Lower leg skin (tissue), 4 donors: ENCODE results near the gene KCTD19. TPM values are rescaled to one million over a fixed set of nuclear protein-coding genes. Genes with fewer than 3 reads are reported as not detected.

Experiments used
- DNase-seq, 2 donors: peaks; one replicate each; pipeline ENCODE4 v3.0.0-alpha.2; 2019; ENCODE audit warnings: low spot score in 2 of 2
- H3K4me3 ChIP-seq: fragments of 200-600 bp; sonication (generic); 2 replicates; pipeline ENCODE4 v1.5.1; 2017; ENCODE audit warnings: mild to moderate bottlenecking, low read depth; ENCODE audit not compliant: poor library complexity, severe bottlenecking
- CTCF ChIP-seq, 3 donors: fragments of 450-650 bp; IDR thresholded peaks; one replicate each; pipeline ENCODE4 v1.5.1; 2016; ENCODE audit warnings: antibody characterized with exemption in 3 of 3, mild to moderate bottlenecking in 3 of 3, moderate library complexity in 2 of 3
- POLR2A ChIP-seq, 2 donors: fragments of 450-650 bp; IDR thresholded peaks; one replicate each; pipeline ENCODE4 v1.6.1; 2016 to 2017; ENCODE audit warnings: antibody characterized with exemption in 2 of 2, mild to moderate bottlenecking in 1 of 2, moderate library complexity in 1 of 2
- WGBS, 2 donors: methylation state at CpG; one replicate each; pipeline ENCODE4 v1.1.5; 2018; 5-methylcytosine and 5-hydroxymethylcytosine counted together
- intact Hi-C: fragments of 100-400 bp; cut with DNase I; formaldehyde crosslinking; loops from one replicate; pipeline ENCODE4 v1.15.0; 2023; ENCODE audit warnings: low total_unique reads
- total RNA-seq, 4 donors: library from RNA; depleted of rRNA; stranded (reverse); fragments of >200 nt; gene quantifications; one replicate each; pipeline ENCODE4 v1.1.0, GENCODE V29; 2016

The KCTD19 gene
- total RNA-seq, 4 donors from 2014 or later, result 0.11 to 0.32 TPM; not detected in 2

GRCh38 chr16:67246081-67246755, 80.3 kb downstream of the KCTD19 start:
- H3K4me3 ChIP-seq, result peak overlapping the region; percentile 44
- DNase-seq, result peak; percentile 53 to 95
- intact Hi-C loops, result no loop called here
- WGBS, 2 donors, result 1% methylated on average over 32 to 48 of the region's 48 CpGs
- TF ChIP-seq CTCF (IDR thresholded peaks at IDR 0.05) (peak in 1 of 3 donors; percentile 33), POLR2A (IDR thresholded peaks at IDR 0.05) (no peak)

DNA sequence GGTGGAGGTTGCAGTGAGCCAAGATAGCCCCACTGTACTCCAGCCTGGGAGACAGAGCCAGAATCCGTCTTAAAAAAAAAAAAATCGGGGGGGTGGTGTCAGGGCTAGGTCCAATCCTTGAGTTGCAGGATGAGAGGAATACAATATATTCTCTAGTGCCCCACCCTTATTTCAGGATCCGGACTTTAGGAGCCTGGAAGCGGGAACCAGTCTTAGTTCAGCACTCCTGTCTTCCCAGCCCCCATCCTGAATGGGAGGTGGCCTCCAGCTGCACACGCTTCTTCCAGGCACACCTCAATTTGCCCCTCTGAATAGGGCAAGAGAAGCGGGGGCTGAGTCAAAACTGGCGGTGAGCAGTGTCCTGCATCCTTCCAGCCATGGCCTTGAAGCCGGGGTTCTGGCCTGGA, 80.9 kb downstream of the KCTD19 start:
- intact Hi-C loops, result no loop called here
- no peak for DNase-seq
- H3K4me3 ChIP-seq, result peak overlapping the region; percentile 44
- WGBS, 2 donors, result 8 to 11% methylated on average over 8 of the region's 8 CpGs
- TF ChIP-seq POLR2A (IDR thresholded peaks at IDR 0.05) (no peak), CTCF (IDR thresholded peaks at IDR 0.05) (no peak)

GRCh38 chr16:67245186-67245585, 81.4 kb downstream of the KCTD19 start:
- TF ChIP-seq POLR2A (IDR thresholded peaks at IDR 0.05), result no peak
- no peak for TF ChIP-seq CTCF (IDR thresholded peaks at IDR 0.05)
- no peak overlapping the region for H3K4me3 ChIP-seq
- intact Hi-C loops, result no loop called here
- DNase-seq, result no peak
- WGBS, 2 donors, result 73 to 77% methylated on average over 4 of the region's 4 CpGs

DNA sequence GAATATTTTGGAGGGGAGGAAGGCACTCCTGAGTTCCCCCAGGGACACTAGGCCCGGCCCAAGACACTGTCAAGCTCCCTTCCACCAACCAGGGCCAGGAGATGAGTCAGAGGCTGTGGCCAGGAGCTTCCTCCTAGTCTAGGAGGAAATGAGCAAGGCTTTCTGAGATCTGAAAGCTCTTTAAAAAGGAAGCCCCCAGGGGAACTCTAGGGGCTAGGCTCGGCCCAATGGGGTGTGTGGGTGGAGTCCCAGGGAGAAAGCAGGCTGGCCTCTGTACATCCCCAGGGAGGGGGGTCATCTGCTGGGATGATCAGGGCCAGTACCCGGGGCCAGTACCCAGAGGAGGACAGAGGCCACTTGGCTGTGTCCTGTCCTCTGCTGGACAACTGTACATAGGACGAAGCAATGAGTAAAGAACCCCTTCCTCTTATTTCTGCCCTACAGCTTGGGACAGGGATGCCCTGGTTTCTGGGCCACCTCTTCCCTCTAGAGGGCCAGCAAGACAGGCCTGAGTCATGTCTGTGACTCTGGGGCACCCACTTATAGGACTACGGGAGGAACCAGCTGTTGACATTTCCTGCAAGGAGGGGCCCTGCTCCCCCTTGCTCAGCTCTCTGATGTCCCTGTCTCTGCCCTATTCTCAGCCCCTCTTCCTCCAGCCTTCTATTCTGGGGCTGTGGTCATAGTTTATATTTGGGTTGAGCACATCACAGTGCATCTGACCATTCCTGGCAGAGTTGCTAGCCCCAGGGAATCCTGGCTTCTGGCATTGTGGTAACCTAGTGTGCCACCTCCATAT, 82.0 kb downstream of the KCTD19 start:
- H3K4me3 ChIP-seq, result no peak overlapping the region
- 16 to 30% methylated on average over 4 to 5 of the region's 5 CpGs for WGBS, 2 donors
- TF ChIP-seq CTCF (IDR thresholded peaks at IDR 0.05) (no peak), POLR2A (IDR thresholded peaks at IDR 0.05) (no peak)
- DNase-seq, result peak; percentile 68 to 93
- intact Hi-C loops, result no loop called here

GRCh38 chr16:67243481-67243880, 83.1 kb downstream of the KCTD19 start:
- no peak overlapping the region for H3K4me3 ChIP-seq
- intact Hi-C loops, result no loop called here
- no peak for DNase-seq
- TF ChIP-seq CTCF (IDR thresholded peaks at IDR 0.05) (no peak), POLR2A (IDR thresholded peaks at IDR 0.05) (no peak)
- WGBS, 2 donors, result 72 to 75% methylated on average over 4 of the region's 4 CpGs
